Measurements from ENCODE around the gene FUZ.

DNA sequence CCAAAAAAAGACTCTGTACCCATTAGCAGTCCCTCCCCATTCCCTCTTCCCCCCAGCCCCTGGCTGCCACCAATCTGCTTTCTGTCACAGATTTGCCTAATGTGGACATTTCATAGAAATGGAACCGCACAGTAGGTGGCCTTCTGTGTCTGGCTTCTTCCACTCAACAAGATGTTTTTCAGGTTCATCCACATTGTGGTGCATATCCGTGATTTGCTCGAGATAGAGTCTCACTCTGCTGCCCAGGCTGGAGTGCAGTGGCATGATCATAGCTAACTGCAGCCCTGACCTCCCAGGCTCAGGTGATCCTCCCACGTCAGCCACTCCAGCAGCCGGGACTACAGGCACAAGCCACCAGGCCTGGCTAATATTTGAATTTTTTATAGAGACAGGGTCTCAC is 25.3 kb downstream of the FUZ start:
- TF ChIP-seq, protein P1, sequence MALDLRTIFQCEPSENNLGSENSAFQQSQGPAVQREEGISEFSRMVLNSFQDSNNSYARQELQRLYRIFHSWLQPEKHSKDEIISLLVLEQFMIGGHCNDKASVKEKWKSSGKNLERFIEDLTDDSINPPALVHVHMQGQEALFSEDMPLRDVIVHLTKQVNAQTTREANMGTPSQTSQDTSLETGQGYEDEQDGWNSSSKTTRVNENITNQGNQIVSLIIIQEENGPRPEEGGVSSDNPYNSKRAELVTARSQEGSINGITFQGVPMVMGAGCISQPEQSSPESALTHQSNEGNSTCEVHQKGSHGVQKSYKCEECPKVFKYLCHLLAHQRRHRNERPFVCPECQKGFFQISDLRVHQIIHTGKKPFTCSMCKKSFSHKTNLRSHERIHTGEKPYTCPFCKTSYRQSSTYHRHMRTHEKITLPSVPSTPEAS (tag by site-specific recombination; IDR thresholded peaks at IDR 0.05) = no peak
- no peak for TF ChIP-seq ZNF555 (tag by site-specific recombination; conservative IDR thresholded peaks at IDR 0.05)
- no peak for TF ChIP-seq ZNF366 (tag by site-specific recombination; conservative IDR thresholded peaks at IDR 0.05)
- TF ChIP-seq, protein P2, sequence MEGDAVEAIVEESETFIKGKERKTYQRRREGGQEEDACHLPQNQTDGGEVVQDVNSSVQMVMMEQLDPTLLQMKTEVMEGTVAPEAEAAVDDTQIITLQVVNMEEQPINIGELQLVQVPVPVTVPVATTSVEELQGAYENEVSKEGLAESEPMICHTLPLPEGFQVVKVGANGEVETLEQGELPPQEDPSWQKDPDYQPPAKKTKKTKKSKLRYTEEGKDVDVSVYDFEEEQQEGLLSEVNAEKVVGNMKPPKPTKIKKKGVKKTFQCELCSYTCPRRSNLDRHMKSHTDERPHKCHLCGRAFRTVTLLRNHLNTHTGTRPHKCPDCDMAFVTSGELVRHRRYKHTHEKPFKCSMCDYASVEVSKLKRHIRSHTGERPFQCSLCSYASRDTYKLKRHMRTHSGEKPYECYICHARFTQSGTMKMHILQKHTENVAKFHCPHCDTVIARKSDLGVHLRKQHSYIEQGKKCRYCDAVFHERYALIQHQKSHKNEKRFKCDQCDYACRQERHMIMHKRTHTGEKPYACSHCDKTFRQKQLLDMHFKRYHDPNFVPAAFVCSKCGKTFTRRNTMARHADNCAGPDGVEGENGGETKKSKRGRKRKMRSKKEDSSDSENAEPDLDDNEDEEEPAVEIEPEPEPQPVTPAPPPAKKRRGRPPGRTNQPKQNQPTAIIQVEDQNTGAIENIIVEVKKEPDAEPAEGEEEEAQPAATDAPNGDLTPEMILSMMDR (tag by site-specific recombination; IDR thresholded peaks at IDR 0.05) = no peak
- no peak for TF ChIP-seq ZNF292 (tag by site-specific recombination; IDR thresholded peaks at IDR 0.05; ENCODE audit: borderline replicate concordance, low read depth)
- TF ChIP-seq ZNF670 (tag by site-specific recombination; IDR thresholded peaks at IDR 0.05; ENCODE audit: low read depth) = no peak
- TF ChIP-seq RBAK (tag by site-specific recombination; IDR thresholded peaks at IDR 0.05) = no peak
- TF ChIP-seq ZNF530 (tag by site-specific recombination; IDR thresholded peaks at IDR 0.05; ENCODE audit: low read depth) = no peak

Data from HEK293 (cell line).